ENCODE measurements around the gene CTDSP1. TPM values are rescaled to one million over a fixed set of nuclear protein-coding genes. Genes with fewer than 3 reads are reported as not detected.
A peak's percentile ranks its signal among the peaks of the same experiment; 100 is the strongest.

CTDSP1 gene
- total RNA-seq, 1 donor from 2014 or later, result 96.4 TPM

GRCh38 chr2:218395090-218395444 lies 4.6 kb upstream of the CTDSP1 start:
- Mint-ChIP-seq H3K9me3 (no peaks in the 10 kb centered on the region), H3K4me3 (no peak overlapping the region), H3K4me1 (ENCODE audit: unreplicated experiment) (peaks cover 17% of the 10 kb centered on the region), H3K27me3 (peaks cover 18% of the 10 kb centered on the region), H3K36me3 (no peaks in the 10 kb centered on the region), H3K27ac (no peak overlapping the region)
- no peak for DNase-seq (ENCODE audit: extremely low spot score, unreplicated experiment)
- TF ChIP-seq CTCF (conservative IDR thresholded peaks at IDR 0.05), result no peak

- H3K27ac Mint-ChIP-seq, result peak overlapping the region; percentile 99
- no peak for TF ChIP-seq CTCF (conservative IDR thresholded peaks at IDR 0.05)
- peaks cover 17% of the 10 kb centered on the region for H3K4me1 Mint-ChIP-seq (ENCODE audit: unreplicated experiment)
- H3K9me3 Mint-ChIP-seq, result no peaks in the 10 kb centered on the region
- DNase-seq (ENCODE audit: extremely low spot score, unreplicated experiment), result no peak
- no peaks in the 10 kb centered on the region for H3K36me3 Mint-ChIP-seq
- peak overlapping the region; percentile 95 for H3K4me3 Mint-ChIP-seq
- peaks cover 18% of the 10 kb centered on the region for H3K27me3 Mint-ChIP-seq
Observed at GRCh38 chr2:218395456-218395825, 4.2 kb upstream of the CTDSP1 start.

GRCh38 chr2:218395826-218396687 lies 3.6 kb upstream of the CTDSP1 start:
- Mint-ChIP-seq H3K27me3 (peaks cover 18% of the 10 kb centered on the region), H3K9me3 (no peaks in the 10 kb centered on the region), H3K36me3 (no peaks in the 10 kb centered on the region), H3K4me1 (ENCODE audit: unreplicated experiment) (peaks cover 17% of the 10 kb centered on the region), H3K27ac (peak overlapping the region; percentile 99), H3K4me3 (peak overlapping the region; percentile 95)
- DNase-seq (ENCODE audit: extremely low spot score, unreplicated experiment), result peak; percentile 95
- TF ChIP-seq CTCF (conservative IDR thresholded peaks at IDR 0.05), result peak; percentile 99

- Mint-ChIP-seq H3K9me3 (no peaks in the 10 kb centered on the region), H3K4me1 (ENCODE audit: unreplicated experiment) (peaks cover 17% of the 10 kb centered on the region), H3K27me3 (peaks cover 18% of the 10 kb centered on the region), H3K27ac (peak overlapping the region; percentile 99), H3K4me3 (peak overlapping the region; percentile 95), H3K36me3 (no peaks in the 10 kb centered on the region)
- DNase-seq (ENCODE audit: extremely low spot score, unreplicated experiment), result no peak
- no peak for TF ChIP-seq CTCF (conservative IDR thresholded peaks at IDR 0.05)
Observed at GRCh38 chr2:218396688-218397462, 2.8 kb upstream of the CTDSP1 start.

- TF ChIP-seq CTCF (conservative IDR thresholded peaks at IDR 0.05), result no peak
- Mint-ChIP-seq H3K4me3 (peak overlapping the region; percentile 95), H3K9me3 (no peaks in the 10 kb centered on the region), H3K27ac (peak overlapping the region; percentile 99), H3K36me3 (no peaks in the 10 kb centered on the region), H3K4me1 (ENCODE audit: unreplicated experiment) (peaks cover 17% of the 10 kb centered on the region), H3K27me3 (peaks cover 18% of the 10 kb centered on the region)
- DNase-seq (ENCODE audit: extremely low spot score, unreplicated experiment), result no peak
Observed at GRCh38 chr2:218397463-218397819, 2.2 kb upstream of the CTDSP1 start.
